GM10266 (cell line): ENCODE data around the gene UBAC2.
"Not testable (repeated sequence)": the region's sequence is repeated elsewhere in the genome, so short reads cannot be mapped to it uniquely, and the experiment has no call there.

Experiments
- DNase-seq: peaks from one replicate; pipeline ENCODE4 v3.0.0; 2012; ENCODE audit errors: extremely low spot score
- TF ChIP-seq, protein P1 (sequence below): IDR thresholded peaks from 2 replicates; pipeline ENCODE4 v1.5.1; 2012; ENCODE audit warnings: mild to moderate bottlenecking, low read depth; ENCODE audit not compliant: control insufficient read depth, insufficient read depth; ENCODE audit errors: missing control alignments

Gene UBAC2

GRCh38 chr13:99385161-99385560, 184.5 kb downstream of the UBAC2 start:
- TF ChIP-seq, protein P1, sequence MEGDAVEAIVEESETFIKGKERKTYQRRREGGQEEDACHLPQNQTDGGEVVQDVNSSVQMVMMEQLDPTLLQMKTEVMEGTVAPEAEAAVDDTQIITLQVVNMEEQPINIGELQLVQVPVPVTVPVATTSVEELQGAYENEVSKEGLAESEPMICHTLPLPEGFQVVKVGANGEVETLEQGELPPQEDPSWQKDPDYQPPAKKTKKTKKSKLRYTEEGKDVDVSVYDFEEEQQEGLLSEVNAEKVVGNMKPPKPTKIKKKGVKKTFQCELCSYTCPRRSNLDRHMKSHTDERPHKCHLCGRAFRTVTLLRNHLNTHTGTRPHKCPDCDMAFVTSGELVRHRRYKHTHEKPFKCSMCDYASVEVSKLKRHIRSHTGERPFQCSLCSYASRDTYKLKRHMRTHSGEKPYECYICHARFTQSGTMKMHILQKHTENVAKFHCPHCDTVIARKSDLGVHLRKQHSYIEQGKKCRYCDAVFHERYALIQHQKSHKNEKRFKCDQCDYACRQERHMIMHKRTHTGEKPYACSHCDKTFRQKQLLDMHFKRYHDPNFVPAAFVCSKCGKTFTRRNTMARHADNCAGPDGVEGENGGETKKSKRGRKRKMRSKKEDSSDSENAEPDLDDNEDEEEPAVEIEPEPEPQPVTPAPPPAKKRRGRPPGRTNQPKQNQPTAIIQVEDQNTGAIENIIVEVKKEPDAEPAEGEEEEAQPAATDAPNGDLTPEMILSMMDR: no peak
- DNase-seq: no peak

- TF ChIP-seq, protein P1: no peak
- no peak for DNase-seq
These were observed 185.3 kb downstream of the UBAC2 start for GRCh38 chr13:99385940-99386339.

- TF ChIP-seq, protein P1: no peak
- DNase-seq: no peak
These were observed 185.8 kb downstream of the UBAC2 start for GRCh38 chr13:99386495-99386894.

GRCh38 chr13:99386911-99387788, 186.5 kb downstream of the UBAC2 start:
- TF ChIP-seq, protein P1: peak; percentile 87
- peak; percentile 79 for DNase-seq

DNA sequence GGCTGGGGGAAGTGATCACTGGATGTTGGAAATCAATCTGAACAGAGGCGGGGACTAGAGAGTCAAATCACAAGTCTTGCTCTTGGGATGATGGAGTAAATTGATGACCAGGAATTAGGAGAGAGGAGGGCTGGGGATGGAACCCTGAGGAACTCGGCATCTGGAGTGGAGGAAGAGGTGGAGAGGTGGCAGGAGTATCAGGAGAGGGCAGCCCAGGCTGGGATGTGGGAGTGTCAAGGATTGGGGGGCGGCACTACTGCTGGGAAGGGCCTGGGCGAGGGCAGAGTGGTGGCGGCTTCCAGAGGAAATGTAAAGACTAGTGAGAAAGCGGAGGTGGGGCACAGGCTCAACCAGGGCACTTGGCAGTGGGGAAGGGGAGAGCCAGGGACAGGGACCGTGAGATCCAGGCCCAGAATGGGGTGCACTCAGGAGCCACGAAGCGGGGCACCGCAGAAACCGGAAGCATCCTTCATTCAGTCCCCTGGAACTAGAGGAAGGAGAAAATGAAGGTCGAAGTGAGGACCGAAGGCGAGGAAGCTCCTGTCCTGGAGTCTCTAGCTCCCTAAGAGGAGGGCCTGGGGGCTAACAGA, 187.8 kb downstream of the UBAC2 start:
- DNase-seq: no peak
- TF ChIP-seq, protein P1: no peak

GRCh38 chr13:99389094-99389493, 188.4 kb downstream of the UBAC2 start:
- not testable (repeated sequence) for DNase-seq

- TF ChIP-seq, protein P1: no peak
These were observed 189.1 kb downstream of the UBAC2 start for GRCh38 chr13:99389520-99390304.

More at GRCh38 chr13:99389520-99390304, 189.1 kb downstream of the UBAC2 start:
- DNase-seq: no peak
